IPS-11a (cell line): Measurements from ENCODE around the gene THADA.

Experiments
- H3K4me3 ChIP-seq: one replicate; pipeline ENCODE4 v1.5.1; 2013; ENCODE audit warnings: low read depth, low read length, control low read depth

The THADA gene

DNA sequence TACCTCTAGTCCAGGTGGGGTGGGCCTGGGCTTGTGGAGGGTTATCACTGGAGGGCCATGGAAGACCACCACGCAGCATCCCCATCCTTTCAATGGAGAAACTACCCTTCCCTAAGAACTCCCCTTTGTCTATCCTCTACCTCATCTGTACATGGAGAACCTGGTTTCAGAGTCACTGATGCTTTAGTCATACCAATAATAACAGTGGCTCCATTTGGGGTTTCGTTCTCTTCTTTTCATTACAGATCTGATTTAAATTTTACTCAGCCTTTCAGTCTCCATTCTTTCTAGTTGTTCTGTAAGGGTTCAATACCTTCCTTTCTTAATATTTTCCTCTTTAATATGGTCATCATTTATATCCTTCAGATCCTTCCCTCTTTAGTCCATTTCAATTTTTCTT is 314.8 kb downstream of the THADA start:
- no peak overlapping the region for H3K4me3 ChIP-seq

DNA sequence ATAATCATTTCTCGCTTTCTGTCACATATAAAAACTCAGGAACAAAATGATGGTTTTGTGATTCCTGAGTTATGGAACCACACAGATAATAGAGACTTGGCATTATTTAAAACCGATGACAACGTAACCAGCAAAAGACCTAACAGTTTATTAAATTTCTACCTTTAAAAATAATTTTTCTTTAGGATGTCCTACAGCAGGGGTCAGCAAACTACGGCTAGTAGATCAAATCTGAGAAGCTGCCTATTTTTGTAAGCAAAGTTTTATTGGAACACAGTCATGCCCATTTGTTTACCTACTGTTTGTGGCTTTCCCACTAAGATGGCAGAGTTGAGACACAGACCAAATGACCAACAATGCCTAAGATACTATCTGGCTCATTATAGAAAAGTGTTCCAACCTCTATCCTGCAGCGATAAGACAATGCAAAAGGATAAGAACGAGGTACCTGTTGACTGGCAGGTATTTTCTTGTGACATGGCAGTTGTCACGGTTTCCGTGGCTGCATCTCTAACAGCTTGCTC is 316.5 kb downstream of the THADA start:
- no peak overlapping the region for H3K4me3 ChIP-seq

DNA sequence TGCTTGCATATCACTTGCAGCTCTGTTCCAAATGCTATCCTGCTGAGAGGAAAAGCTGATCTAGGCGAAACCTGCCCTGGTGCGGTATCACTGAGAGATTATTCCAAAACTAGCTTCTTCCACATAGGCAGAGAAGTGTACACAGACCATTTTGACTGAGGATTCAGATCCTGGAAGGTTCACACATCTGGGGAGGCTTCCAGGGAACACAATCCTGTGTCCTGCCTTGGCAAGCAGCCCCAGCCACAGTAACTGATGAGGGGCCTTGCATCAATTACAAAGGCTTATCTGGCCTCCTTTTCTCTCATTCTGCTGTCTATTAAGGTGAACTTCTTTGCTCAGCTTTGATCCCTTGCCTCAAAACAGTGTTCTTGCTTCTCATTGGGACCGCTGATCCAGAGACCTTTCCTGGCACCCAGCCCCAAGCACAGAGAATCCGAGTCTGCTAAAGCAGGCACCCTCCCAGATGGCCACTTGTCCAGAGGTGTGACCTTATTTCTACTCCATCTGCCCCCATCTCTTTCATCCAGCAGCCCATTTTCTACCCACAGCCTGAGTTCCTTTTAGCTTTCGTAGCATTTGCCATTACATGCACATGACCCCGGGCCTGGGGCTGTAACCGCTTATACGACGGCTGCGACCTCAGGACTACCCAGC is 317.1 kb downstream of the THADA start:
- no peak overlapping the region for H3K4me3 ChIP-seq

DNA sequence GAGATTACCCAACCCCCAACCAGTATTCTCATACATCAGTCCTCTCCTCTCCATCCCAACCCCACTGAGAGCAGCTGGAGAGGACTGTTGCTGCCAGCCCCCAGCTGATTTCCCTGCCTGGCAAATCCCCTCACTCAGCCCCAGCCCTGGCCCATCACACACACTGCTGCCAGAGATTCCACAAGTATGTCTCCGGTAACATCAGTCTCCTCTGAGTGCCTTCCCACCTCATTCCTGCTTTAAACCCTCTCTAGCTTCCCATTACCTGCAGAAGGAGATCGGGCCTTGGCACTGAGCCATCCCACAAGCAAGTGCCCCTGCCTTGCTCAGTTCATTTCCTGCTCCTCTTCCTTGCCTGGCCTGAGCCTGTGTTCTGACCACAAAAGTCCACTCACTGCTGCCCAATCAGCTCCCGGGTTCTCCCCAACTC is 318.9 kb downstream of the THADA start:
- no peak overlapping the region for H3K4me3 ChIP-seq

DNA sequence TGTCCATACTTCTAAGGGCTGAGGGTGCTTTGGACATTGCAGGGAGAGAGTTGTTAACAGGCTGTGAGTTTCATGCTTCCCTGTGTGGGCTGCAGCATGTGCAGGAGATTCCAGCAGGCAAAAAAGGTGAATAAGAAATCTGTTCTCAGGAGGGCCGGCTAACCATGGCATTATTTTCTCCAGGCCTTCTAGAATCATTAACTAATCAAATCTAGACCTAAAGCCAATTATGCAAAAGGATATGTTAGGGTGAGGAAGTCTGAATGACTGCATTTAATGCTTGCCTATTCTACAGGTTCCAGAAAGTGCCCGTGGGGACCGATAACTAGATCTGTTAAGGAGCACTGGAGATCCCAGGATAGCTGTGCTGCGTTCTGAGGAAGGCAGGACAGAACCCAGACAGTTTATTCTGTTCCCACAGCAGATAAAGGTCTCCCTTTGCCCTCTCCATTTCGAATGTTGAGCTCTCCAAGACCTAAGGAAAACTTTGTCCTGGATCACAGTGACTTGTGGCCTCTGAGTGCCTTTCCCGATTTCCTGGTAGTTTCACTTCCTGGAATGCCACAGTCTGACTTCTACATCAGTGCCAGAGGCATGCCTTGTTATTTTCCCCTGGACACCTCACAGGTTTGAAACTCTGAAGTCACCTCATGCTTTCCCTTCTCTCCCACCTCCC is 319.4 kb downstream of the THADA start:
- H3K4me3 ChIP-seq = no peak overlapping the region

DNA sequence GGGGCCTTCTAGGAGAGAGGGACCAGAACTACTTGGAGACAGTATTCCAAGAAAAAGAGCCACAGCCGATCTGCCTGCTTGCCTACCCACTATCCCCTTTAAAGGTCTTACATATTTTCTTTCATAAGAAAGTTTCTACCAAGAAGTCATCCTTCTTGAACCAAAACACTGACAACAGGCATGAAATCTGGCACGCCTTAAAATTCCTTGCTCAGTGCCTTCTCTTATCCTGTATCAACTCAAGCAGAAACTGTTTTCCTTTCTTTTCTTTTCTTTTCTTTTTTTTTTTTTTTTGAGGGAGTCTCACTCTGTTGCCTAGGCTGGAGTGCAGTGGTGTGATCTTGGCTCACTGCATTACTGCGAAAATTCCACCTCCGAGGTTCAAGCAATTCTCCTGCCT is 321.1 kb downstream of the THADA start:
- H3K4me3 ChIP-seq = no peak overlapping the region

DNA sequence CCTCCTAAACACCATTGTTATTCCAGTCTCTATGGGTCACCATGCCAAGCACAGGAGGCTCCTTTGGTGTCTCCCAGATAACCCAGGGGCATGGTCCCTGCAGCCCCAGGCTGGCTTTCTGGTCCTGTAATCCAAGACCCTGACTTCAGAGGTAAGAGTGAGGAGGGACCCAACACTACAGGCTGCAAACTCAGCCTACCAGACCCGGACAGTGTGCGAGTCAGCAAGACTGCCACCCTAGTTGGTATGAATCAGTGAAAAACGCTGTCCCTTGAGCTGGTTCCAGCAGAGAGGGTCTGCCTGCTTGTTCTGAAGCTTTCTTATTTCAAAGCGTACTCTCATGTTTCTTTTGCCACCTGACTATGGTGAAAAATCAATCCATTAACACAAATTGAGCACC is 321.8 kb downstream of the THADA start:
- H3K4me3 ChIP-seq = no peak overlapping the region

DNA sequence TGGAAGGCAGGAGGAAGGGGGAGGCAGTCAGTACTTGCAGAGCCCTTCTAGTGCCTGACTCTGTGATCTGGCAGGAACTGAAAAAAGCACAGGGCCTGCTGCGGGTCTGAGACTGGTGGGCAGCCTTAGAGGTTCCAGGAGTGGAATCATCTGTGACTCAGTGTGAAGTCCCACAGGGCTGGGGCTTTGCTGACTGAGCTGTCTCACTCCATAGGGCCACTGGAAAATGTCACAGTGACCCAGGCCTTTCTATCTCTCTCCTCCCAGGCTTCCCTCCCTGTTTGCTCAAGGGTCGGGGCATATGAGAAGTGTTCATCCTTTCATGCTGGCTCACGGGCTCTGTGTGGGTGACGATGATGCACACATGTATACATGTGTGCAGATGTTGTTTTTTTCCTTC is 322.3 kb downstream of the THADA start:
- no peak overlapping the region for H3K4me3 ChIP-seq

DNA sequence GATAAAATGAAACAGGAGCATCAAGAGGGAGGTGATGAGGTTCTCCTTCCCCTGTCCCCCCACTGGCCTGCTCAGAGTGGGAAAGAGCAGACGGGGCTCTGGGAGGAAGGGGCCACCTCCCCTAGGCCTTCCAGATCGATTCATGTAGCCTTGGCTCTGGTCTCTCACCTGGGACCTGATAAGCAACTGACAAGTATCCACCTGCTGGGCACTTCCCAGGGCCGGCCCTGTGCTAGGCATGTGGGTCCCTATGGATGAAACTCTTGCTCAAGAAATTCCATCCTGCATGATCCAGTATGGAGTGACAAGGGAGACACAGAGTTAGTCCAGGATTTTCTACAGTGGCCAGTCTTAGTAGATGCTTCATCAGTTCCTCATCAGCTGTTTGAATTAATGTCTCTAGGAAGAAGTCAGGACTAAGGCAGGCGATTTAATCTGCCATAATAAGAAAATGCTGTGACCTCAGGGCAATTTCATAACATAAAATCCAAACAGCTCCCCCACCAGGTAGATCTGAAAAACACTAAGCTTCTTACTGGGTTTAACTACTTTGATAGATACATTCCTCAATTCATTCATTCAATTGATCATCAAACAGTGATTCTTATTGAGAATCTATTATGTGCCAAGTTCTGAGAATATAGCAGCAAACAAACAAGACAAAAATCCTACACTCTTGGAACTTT is 324.8 kb downstream of the THADA start:
- no peak overlapping the region for H3K4me3 ChIP-seq

DNA sequence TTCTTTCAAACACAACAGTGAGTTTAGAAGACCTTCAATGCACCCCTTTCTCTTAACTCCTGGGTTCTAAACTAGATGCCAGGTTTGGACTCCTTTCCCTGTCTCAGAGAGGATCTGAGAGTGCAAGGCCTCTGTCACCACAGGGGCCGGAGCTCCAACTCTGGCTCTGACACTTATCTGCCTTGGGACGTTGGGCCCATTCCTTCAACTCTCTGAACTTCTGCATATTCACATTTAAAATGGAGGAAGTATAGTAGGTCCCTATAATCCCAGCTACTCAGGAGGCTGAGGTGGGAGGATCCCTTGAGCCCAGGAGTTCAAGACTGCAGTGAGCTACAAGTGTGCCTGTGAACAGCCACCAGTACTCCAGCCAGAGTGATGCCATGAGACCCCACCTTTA is 325.4 kb downstream of the THADA start:
- no peak overlapping the region for H3K4me3 ChIP-seq

DNA sequence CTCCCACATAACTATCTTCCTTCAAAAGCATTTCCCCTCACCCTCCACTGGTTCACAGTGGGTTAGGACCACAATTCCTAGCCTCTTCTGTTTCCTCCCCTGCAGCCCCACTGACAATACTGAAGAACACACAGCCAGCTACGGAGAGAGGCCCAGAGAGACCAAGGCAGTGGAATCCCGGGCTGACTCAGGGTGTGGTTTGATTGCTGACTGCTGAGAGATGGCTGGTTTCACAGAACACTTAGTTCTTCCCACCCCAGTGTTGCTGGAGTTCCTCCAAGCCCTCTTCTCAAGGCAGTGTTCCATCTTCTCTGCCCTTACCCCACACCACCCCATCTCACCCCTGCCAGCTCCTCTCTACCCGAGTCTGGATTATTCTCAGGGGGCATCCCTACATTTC is 326.1 kb downstream of the THADA start:
- no peak overlapping the region for H3K4me3 ChIP-seq

DNA sequence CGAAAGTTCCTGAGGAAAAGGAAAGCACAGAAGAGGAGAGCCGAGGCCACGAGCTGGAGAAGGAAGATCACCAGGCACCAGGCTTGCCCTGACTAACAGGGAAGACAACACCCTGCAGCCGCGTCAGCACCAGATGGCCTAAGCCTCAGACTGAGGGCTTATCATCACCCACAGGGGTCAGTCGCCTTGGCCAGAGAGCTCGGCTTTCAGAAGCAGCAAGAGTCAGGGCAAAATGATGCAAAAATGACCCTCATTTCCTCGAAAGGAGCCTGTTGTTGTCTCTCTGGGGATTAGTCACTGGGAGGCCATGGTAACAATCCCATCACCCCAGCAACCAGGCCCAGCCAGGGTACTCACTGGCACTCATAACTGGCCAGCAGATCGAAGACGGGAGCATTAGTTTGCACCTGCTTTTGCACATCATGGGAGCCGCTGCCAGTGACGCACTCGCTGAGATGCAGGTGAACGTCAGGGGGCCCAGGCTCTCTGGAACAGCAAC is 326.7 kb downstream of the THADA start:
- no peak overlapping the region for H3K4me3 ChIP-seq

DNA sequence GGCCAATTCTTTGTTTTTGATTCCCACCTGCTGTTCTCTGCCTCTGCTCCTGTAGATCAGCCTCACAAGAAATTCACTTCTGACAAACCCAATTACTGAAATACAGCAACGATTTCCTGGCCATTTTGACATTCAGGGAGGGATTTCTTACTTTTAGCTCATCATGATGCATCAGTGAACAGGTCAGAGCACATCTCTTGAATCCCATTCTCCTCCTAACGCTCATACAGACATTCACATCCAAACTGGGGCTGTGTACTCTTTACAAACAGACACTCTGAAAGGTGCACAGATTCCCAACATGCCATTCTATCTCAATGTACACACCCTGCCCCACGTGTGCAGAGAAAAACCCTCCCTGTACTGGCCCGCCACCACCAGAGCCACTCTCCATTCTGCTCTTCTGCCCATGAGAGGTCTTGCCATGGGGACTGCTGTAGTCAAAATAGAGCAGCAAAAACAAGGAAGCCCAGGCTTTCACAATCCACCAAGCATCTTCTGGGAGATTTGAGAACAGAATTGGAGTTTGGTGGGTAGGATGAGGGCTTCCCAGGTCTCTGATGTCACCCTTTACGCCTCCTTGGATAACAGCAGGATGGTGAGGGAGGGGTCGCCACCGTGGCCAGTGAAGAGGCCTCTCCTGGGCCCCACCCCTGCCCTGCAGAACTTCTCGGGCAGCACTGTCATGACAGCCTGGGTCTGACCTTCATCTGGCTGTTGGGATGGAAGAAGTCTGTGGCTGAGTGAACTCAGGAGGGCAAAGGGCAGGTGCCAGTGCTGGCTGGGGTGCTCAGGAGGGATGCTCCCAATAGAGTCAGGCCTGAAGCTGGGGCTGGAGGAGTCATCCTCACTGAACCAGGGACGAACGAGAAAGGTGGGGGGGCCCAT is 327.5 kb downstream of the THADA start:
- no peak overlapping the region for H3K4me3 ChIP-seq

DNA sequence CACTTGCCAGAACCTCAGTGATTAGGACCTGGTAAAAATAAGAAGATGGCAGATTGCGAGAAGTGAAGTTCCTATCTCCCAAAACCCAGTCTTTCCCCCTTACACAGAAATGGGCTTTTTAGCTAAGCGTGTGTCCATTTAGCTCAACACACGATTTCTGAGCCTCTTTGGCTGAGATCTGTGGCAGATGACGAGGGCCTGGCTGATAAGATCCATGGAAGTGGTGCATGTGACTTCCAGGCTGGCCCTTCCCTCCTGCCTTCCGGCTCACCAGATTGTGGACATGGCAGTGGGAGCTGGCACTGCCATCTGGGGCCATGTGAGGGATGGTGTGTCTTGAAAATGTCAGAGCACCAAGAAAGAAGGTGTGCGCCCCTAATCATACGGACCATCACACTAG is 328.5 kb downstream of the THADA start:
- H3K4me3 ChIP-seq = no peak overlapping the region

DNA sequence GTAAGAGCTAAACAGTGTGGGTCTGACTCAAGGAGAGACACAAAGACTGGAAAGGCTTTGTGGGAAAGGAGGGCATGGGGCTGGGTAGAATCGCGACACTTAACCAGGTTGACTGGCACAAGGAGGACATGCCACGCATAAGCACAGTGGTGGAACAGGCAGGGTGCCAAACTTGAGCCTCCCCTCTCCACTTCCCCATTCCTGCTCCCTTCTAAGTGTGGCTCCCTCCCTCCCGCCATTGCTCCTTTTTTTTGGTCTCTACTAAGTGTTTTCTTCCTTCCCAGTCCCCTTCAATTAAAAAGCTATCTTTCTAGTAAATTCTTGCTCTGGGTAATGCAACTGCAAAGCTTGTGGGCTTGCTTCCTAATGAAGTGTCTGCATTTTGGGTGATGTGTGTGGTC is 329.1 kb downstream of the THADA start:
- no peak overlapping the region for H3K4me3 ChIP-seq

DNA sequence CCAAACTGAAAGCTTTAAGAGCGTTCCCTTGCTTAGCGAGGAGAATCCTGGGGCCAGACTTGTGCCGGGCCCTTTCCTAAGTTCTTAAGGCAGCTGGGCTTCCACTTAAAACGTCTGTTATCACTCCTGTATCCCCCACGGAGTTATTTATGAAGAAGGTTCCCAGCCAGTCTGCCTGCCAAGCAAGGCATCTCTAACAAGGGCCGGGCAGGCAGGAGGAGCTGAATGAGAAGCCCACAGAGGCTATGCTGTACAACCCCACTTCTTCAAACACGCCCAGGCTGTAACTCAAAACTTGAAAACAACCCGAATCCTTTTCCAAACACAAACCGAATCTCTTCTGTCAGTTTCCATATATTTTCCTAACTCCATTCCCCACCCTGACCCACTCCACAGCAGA is 330.4 kb downstream of the THADA start:
- no peak overlapping the region for H3K4me3 ChIP-seq

DNA sequence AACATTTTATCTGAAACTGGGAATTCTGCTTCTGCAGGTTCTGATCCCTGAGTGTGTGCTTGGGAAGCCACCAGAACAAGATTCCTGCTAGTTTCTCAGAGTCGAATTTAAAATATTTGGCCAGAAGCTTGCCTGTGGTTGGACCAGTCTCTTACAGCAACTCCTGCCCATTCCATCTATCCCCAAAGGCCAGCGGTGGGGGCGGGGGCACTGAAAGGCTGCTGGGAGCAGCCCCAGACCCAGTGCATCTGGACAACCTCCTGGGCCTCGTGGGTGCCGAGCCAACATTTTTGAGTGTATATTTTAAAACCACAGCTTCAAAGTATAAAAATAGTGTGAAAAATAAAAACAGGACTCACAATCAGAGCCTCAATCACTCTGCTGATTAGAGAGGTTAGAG is 330.8 kb downstream of the THADA start:
- no peak overlapping the region for H3K4me3 ChIP-seq

DNA sequence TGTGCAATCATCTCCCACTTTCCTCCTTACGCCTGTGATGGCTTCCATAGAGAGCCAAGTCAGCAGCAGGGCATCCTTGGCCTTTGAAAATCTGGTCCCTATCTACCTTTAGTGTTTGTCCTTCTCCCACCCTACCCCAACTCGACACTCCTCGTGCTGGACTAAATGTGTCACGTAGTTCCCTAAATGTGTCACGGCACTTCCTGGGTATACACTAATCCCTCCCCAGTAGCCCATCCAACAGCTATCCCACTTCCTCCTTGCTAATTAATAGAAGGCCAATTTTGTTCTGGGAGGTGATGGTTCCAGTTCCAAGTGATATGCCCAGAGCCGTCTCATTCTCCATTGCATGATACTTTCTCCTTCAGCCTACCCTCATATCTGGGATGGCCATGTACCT is 332.9 kb downstream of the THADA start:
- no peak overlapping the region for H3K4me3 ChIP-seq

DNA sequence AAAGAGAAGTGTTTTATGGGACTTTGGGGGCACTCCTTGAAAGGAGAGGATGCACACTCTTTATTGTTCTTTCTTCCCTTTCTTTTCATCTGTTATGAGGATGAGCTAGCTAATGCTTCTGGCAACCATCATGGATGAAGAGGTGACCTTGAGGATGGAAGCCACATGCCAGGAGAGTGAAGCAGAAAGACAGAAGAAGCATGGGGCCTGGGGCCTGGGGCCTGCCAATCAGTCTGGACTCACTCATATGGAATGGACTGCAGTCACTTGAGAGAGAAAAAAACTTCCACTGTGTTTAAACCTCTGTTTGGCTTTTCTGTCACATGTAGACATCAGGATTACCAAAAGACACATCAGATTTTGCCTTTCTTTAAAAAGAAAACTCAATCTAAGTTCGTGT is 333.6 kb downstream of the THADA start:
- no peak overlapping the region for H3K4me3 ChIP-seq

DNA sequence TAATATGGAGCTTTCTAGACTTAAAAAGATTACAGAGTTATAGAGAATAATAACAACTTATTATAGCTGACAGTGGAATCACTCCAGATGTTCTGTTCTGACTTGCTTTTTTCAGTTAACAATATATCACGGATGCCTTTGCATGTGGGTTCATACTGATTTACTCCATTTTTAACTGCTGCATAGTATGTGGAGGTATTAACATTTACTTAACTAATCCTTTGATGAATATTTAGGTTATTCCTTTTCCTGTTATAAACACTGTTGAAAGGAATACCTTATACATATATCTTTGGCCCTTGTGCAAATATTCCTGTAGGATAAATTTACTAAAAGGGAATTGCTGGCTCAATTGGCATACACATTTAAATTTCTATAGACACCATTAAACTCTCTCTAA is 336.3 kb downstream of the THADA start:
- H3K4me3 ChIP-seq = no peak overlapping the region

DNA sequence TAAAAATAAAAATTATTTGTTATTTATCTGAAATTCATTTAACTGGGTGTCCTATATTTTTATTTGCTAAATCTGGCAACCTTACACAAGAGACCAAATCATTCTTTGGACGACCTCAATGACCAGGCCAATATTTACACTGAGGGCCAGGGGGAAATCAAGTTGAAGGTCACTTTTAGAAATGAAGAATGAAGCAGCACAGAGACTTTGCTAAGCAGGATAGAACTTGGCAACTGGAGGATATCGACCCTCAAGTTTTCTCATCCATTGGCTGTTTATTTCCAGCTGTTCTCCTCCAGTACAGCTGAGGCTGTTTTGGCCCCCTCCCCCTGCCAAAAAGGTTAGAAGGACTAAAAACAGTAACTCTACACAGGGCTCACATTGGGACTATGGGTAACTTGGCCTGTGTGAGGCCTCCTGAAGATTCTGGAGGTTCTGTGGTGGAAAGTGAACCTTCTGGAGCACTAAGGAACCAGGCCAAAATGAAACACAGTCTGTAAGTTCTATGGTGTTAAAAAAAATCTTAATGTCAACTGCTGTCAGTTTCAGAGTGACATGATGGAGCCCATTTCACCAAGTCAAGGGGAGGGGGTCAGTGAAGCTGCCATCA is 337.2 kb downstream of the THADA start:
- no peak overlapping the region for H3K4me3 ChIP-seq
